A673 (cell line): ENCODE measurements around the gene RELN.

Source experiments
- EZH2 ChIP-seq: fragments of 200-600 bp; sonication (generic); IDR thresholded peaks from 2 replicates; pipeline ENCODE4 v1.6.1; 2017; ENCODE audit warnings: borderline replicate concordance, low read depth, mild to moderate bottlenecking, mixed read lengths, antibody characterized with exemption, low read length; ENCODE audit not compliant: poor library complexity, severe bottlenecking
- TF ChIP-seq, protein P1 (sequence below): fragments of 300-800, 200-600 bp; sonication (generic); conservative IDR thresholded peaks from 2 replicates; pipeline ENCODE4 v1.5.1; 2017; ENCODE audit warnings: low read depth, mild to moderate bottlenecking, antibody characterized with exemption, low read length, moderate library complexity, mixed read lengths

- TF ChIP-seq, protein P1, sequence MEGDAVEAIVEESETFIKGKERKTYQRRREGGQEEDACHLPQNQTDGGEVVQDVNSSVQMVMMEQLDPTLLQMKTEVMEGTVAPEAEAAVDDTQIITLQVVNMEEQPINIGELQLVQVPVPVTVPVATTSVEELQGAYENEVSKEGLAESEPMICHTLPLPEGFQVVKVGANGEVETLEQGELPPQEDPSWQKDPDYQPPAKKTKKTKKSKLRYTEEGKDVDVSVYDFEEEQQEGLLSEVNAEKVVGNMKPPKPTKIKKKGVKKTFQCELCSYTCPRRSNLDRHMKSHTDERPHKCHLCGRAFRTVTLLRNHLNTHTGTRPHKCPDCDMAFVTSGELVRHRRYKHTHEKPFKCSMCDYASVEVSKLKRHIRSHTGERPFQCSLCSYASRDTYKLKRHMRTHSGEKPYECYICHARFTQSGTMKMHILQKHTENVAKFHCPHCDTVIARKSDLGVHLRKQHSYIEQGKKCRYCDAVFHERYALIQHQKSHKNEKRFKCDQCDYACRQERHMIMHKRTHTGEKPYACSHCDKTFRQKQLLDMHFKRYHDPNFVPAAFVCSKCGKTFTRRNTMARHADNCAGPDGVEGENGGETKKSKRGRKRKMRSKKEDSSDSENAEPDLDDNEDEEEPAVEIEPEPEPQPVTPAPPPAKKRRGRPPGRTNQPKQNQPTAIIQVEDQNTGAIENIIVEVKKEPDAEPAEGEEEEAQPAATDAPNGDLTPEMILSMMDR: no peak
- no peak for TF ChIP-seq EZH2
These were observed 299.1 kb downstream of the RELN start for GRCh38 chr7:103690242-103690974.
